HCT116 (cell line): ENCODE results near the gene DOCK1.

ENCODE experiments used
- ATF3 ChIP-seq: IDR thresholded peaks from 2 replicates; pipeline ENCODE4 v1.6.1; 2012
- CTCF ChIP-seq, 3 experiments: fragments of 200-600 bp in 1 of 3; sonication (generic) in 1 of 3; IDR thresholded peaks in 2 of 3; conservative IDR thresholded peaks in 1 of 3; 2 replicates each; pipeline ENCODE4 v1.5.1; 2012 to 2017; ENCODE audit warnings: low read depth in 2 of 3, low read length in 2 of 3, antibody characterized with exemption in 1 of 3, borderline replicate concordance in 1 of 3, control low read depth in 1 of 3, mild to moderate bottlenecking in 1 of 3, mixed read lengths in 1 of 3, mixed run types in 1 of 3, moderate library complexity in 1 of 3; ENCODE audit not compliant: insufficient read depth in 1 of 3
- EGR1 ChIP-seq: IDR thresholded peaks from 2 replicates; pipeline ENCODE4 v1.6.1; 2012; ENCODE audit warnings: low read depth
- EZH2 ChIP-seq: fragments of 200-600 bp; sonication (generic); IDR thresholded peaks from 2 replicates; pipeline ENCODE4 v1.6.1; 2017; ENCODE audit warnings: antibody characterized with exemption, mixed run types
- EZH2phosphoT487 ChIP-seq: fragments of 200-600 bp; IDR thresholded peaks from 2 replicates; pipeline ENCODE4 v1.6.1; 2018; ENCODE audit warnings: antibody characterized with exemption, borderline replicate concordance
- FOSL1 ChIP-seq: IDR thresholded peaks from 2 replicates; pipeline ENCODE4 v1.6.1; 2012; ENCODE audit warnings: low read depth
- MAX ChIP-seq: IDR thresholded peaks from 2 replicates; pipeline ENCODE4 v1.6.1; 2012
- POLR2A ChIP-seq: IDR thresholded peaks from 2 replicates; pipeline ENCODE4 v1.7.0; 2011; ENCODE audit warnings: borderline replicate concordance; ENCODE audit not compliant: insufficient read depth, insufficient read length; ENCODE audit errors: extremely low read depth
- POLR2AphosphoS5 ChIP-seq: IDR thresholded peaks from 2 replicates; pipeline ENCODE4 v1.6.1; 2011; ENCODE audit warnings: mild to moderate bottlenecking, low read depth, low read length, moderate library complexity
- REST ChIP-seq: IDR thresholded peaks from 2 replicates; pipeline ENCODE4 v1.6.1; 2012; ENCODE audit warnings: low read depth
- SP1 ChIP-seq: IDR thresholded peaks from 2 replicates; pipeline ENCODE4 v1.6.1; 2012; ENCODE audit warnings: low read depth
- SRF ChIP-seq: IDR thresholded peaks from 2 replicates; pipeline ENCODE4 v1.6.1; 2012; ENCODE audit warnings: low read depth
- YY1 ChIP-seq: IDR thresholded peaks from 2 replicates; pipeline ENCODE4 v1.6.1; 2011; ENCODE audit warnings: low read length, low read depth, moderate library complexity, mild to moderate bottlenecking; ENCODE audit not compliant: insufficient replicate concordance; ENCODE audit errors: extremely low read depth
- ZNF274 ChIP-seq: fragments of 200-500 bp; sonication (Bioruptor generic); IDR thresholded peaks from 2 replicates; pipeline ENCODE4 v1.6.1; 2014; ENCODE audit warnings: mild to moderate bottlenecking, low read depth, low read length, inconsistent platforms

- TF ChIP-seq MAX (no peak), CTCF (IDR thresholded peaks at IDR 0.05 in 2 of 3, conservative IDR thresholded peaks at IDR 0.05 in 1 of 3; ENCODE audit: borderline replicate concordance in 1 of 3, insufficient read depth in 1 of 3, low read depth in 2 of 3, low read length in 2 of 3) (no peak), FOSL1 (no peak), POLR2A (no peak), SP1 (no peak), EZH2 (no peak), YY1 (no peak), ATF3 (no peak), POLR2AphosphoS5 (no peak), EGR1 (no peak), SRF (no peak), EZH2phosphoT487 (no peak), ZNF274 (no peak), REST (no peak)
Measured at GRCh38 chr10:127299956-127300689, 394.9 kb downstream of the DOCK1 start.
